Chondrocyte (in vitro differentiated cells): ENCODE measurements around the gene DCST1. TPM values are rescaled to one million over a fixed set of nuclear protein-coding genes. Genes with fewer than 3 reads are reported as not detected.

Source experiments
- DNase-seq: peaks from one replicate; pipeline ENCODE4 v3.0.0; 2021; ENCODE audit warnings: mixed read lengths, low spot score
- H3K27ac Mint-ChIP-seq: one replicate; pipeline ENCODE4 v1.8.0; 2021; ENCODE audit warnings: mild to moderate bottlenecking, moderate library complexity, mixed read lengths; ENCODE audit not compliant: unreplicated experiment
- H3K27me3 Mint-ChIP-seq: 2 replicates; pipeline ENCODE4 v1.8.0; 2021; ENCODE audit warnings: low read depth, mixed read lengths
- H3K36me3 Mint-ChIP-seq: 2 replicates; pipeline ENCODE4 v1.8.0; 2021; ENCODE audit warnings: low read depth, mixed read lengths
- H3K4me1 Mint-ChIP-seq: 2 replicates; pipeline ENCODE4 v1.8.0; 2021; ENCODE audit warnings: low read depth, mild to moderate bottlenecking, mixed read lengths
- H3K4me3 Mint-ChIP-seq: one replicate; pipeline ENCODE4 v1.8.0; 2021; ENCODE audit warnings: mild to moderate bottlenecking, moderate library complexity, mixed read lengths; ENCODE audit not compliant: unreplicated experiment
- H3K9me3 Mint-ChIP-seq: 2 replicates; pipeline ENCODE4 v1.8.0; 2021; ENCODE audit warnings: low read depth, mixed read lengths
- total RNA-seq: library from RNA; stranded (reverse); gene quantifications from 3 replicates; pipeline ENCODE4 v1.2.1, GENCODE V29; 2021
- TF ChIP-seq, protein P1 (sequence below): fragments of 200-600 bp; sonication (generic); IDR thresholded peaks from 2 replicates; pipeline ENCODE4 v1.5.0; 2021; ENCODE audit warnings: antibody characterized with exemption, mild to moderate bottlenecking, moderate library complexity

DCST1 gene
- total RNA-seq, 1 donor from 2014 or later, result not detected

GRCh38 chr1:155099331-155099730, 65.7 kb downstream of the DCST1 start:
- no peak for DNase-seq
- no peaks in the 10 kb centered on the region for H3K27me3 Mint-ChIP-seq
- H3K4me1 Mint-ChIP-seq, result peaks cover 9% of the 10 kb centered on the region
- no peak overlapping the region for H3K4me3 Mint-ChIP-seq
- no peaks in the 10 kb centered on the region for H3K36me3 Mint-ChIP-seq
- H3K9me3 Mint-ChIP-seq, result no peaks in the 10 kb centered on the region
- H3K27ac Mint-ChIP-seq, result no peak overlapping the region
- TF ChIP-seq, protein P1, sequence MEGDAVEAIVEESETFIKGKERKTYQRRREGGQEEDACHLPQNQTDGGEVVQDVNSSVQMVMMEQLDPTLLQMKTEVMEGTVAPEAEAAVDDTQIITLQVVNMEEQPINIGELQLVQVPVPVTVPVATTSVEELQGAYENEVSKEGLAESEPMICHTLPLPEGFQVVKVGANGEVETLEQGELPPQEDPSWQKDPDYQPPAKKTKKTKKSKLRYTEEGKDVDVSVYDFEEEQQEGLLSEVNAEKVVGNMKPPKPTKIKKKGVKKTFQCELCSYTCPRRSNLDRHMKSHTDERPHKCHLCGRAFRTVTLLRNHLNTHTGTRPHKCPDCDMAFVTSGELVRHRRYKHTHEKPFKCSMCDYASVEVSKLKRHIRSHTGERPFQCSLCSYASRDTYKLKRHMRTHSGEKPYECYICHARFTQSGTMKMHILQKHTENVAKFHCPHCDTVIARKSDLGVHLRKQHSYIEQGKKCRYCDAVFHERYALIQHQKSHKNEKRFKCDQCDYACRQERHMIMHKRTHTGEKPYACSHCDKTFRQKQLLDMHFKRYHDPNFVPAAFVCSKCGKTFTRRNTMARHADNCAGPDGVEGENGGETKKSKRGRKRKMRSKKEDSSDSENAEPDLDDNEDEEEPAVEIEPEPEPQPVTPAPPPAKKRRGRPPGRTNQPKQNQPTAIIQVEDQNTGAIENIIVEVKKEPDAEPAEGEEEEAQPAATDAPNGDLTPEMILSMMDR, result no peak

Other genes with a start within 250 kb of the DCST1 start
- 0.92 to 1.8 TPM (median 1.5 TPM) in 3 replicates for gene KCNN3, start 163.5 kb upstream of the DCST1 start, total RNA-seq
- 27.5 to 31.6 TPM (median 30.7 TPM) in 3 replicates for gene PMVK, start 97.1 kb upstream of the DCST1 start, total RNA-seq
- gene PBXIP1, start 77.7 kb upstream of the DCST1 start, total RNA-seq, result 47.1 to 60.2 TPM (median 57.1 TPM) in 3 replicates
- gene PYGO2, start 72.0 kb upstream of the DCST1 start, total RNA-seq, result 23.2 to 27.2 TPM (median 24.0 TPM) in 3 replicates
- 251 to 316 TPM (median 256 TPM) in 3 replicates for gene SHC1, start 63.1 kb upstream of the DCST1 start, total RNA-seq
- 23.2 to 34.0 TPM (median 26.8 TPM) in 3 replicates for gene CKS1B, start 59.1 kb upstream of the DCST1 start, total RNA-seq
- 23.0 to 30.8 TPM (median 28.7 TPM) in 3 replicates for gene FLAD1, start 50.5 kb upstream of the DCST1 start, total RNA-seq
- 0.72 to 0.85 TPM in 2 of 3 replicates, not detected in the other for gene LENEP, start 40.2 kb upstream of the DCST1 start, total RNA-seq
- gene ZBTB7B, start 31.0 kb upstream of the DCST1 start, total RNA-seq, result 34.8 to 42.9 TPM (median 41.1 TPM) in 3 replicates
- gene DCST2, start within 50 bp of the DCST1 start, total RNA-seq, result 0.30 to 0.36 TPM (median 0.36 TPM) in 3 replicates
- 73.7 to 91.1 TPM (median 75.2 TPM) in 3 replicates for gene ADAM15, start 17.5 kb downstream of the DCST1 start, total RNA-seq
- 8.9 to 10.6 TPM (median 9.7 TPM) in 3 replicates for gene EFNA4, start 29.9 kb downstream of the DCST1 start, total RNA-seq
- gene EFNA3, start 45.0 kb downstream of the DCST1 start, total RNA-seq, result 4.3 to 5.5 TPM (median 4.5 TPM) in 3 replicates
- 10.9 to 27.6 TPM (median 12.6 TPM) in 3 replicates for gene EFNA1, start 94.1 kb downstream of the DCST1 start, total RNA-seq
- 34.0 to 40.3 TPM (median 37.9 TPM) in 3 replicates for gene SLC50A1, start 102.0 kb downstream of the DCST1 start, total RNA-seq
- gene DPM3, start 106.7 kb downstream of the DCST1 start, total RNA-seq, result 41.3 to 73.3 TPM (median 48.9 TPM) in 3 replicates
- gene KRTCAP2, start 139.5 kb downstream of the DCST1 start, total RNA-seq, result 159 to 202 TPM (median 174 TPM) in 3 replicates
- 9.6 to 10.7 TPM (median 9.7 TPM) in 3 replicates for gene TRIM46, start 140.0 kb downstream of the DCST1 start, total RNA-seq
- 112 to 127 TPM (median 118 TPM) in 3 replicates for gene THBS3, start 174.1 kb downstream of the DCST1 start, total RNA-seq
- 28.2 to 49.1 TPM (median 29.8 TPM) in 3 replicates for gene MTX1, start 174.9 kb downstream of the DCST1 start, total RNA-seq
- 34.0 to 42.8 TPM (median 42.8 TPM) in 3 replicates for gene ENTREP3, start 221.7 kb downstream of the DCST1 start, total RNA-seq
- 68.3 to 77.1 TPM (median 71.4 TPM) in 3 replicates for gene SCAMP3, start 228.5 kb downstream of the DCST1 start, total RNA-seq
- gene CLK2, start 239.7 kb downstream of the DCST1 start, total RNA-seq, result 36.7 to 50.2 TPM (median 37.0 TPM) in 3 replicates
- gene HCN3, start 243.6 kb downstream of the DCST1 start, total RNA-seq, result 4.3 to 4.4 TPM (median 4.4 TPM) in 3 replicates